K562 (cell line): ENCODE measurements around the gene EIF1. TPM values are rescaled to one million over a fixed set of nuclear protein-coding genes. Genes with fewer than 3 reads are reported as not detected.

Source experiments
- ATAC-seq: fragments of 200-7000 bp; cut with Tn5 transposase; 3 replicates; pipeline ENCODE4 v1.9.1; 2020; ENCODE audit warnings: moderate library complexity
- BruUV-seq: library from RNA; stranded (reverse); fragments of 400-500 nt; replicated peaks from 2 replicates; lab custom pipeline; 2021; lab: Mats Ljungman, UMichigan
- CTCF ChIA-PET: fragments of 300-600 bp; formaldehyde crosslinking; extraction: SDS; loops from one replicate; lab custom pipeline; 2021; ENCODE audit warnings: low intra/inter-chr PET ratio; lab: Yijun Ruan, JAX
- POLR2A ChIA-PET: fragments of 300-600, 350-650 bp; sonication (Branson Sonifier 250); formaldehyde crosslinking; extraction: SDS; loops from one replicate; lab custom pipeline; 2021; ENCODE audit warnings: antibody characterized with exemption, inconsistent platforms; lab: Yijun Ruan, JAX
- DNase-seq, 4 experiments: peaks; one replicate each; pipeline versions ENCODE4 v3.0.0 to v3.0.0-alpha.2; 2011 to 2018; ENCODE audit warnings: low spot score in 3 of 4, mixed read lengths in 3 of 4; ENCODE audit errors: extremely low read depth in 1 of 4
- FAIRE-seq: peaks from 2 replicates; lab custom pipeline; 2011; peaks lifted over from hg19 to GRCh38; lab: Jason Lieb, UNC
- H2AFZ ChIP-seq: 2 replicates; pipeline ENCODE4 v1.6.0; 2011; ENCODE audit warnings: low read depth, low read length, control low read depth, inconsistent platforms
- H3K27ac ChIP-seq: fragments of 200-600 bp; 3 replicates; pipeline ENCODE4 v1.8.0; 2011; ENCODE audit warnings: low read depth, mild to moderate bottlenecking, control low read depth, inconsistent platforms, low read length, moderate library complexity, mixed read lengths; ENCODE audit errors: extremely low read depth
- H3K27me3 ChIP-seq, 2 experiments: fragments of 300-600 bp in 1 of 2; 2 replicates in 1 of 2; 3 replicates in 1 of 2; pipeline versions ENCODE4 v1.6.0 to v1.8.0; 2011; ENCODE audit warnings: inconsistent platforms in 2 of 2, low read length in 2 of 2, mild to moderate bottlenecking in 1 of 2, mixed read lengths in 1 of 2, moderate library complexity in 1 of 2; ENCODE audit not compliant: control insufficient read depth in 2 of 2, insufficient read depth in 2 of 2
- H3K36me3 ChIP-seq: fragments of 300-600 bp; 3 replicates; pipeline ENCODE4 v1.8.0; 2011; ENCODE audit warnings: mild to moderate bottlenecking, low read length, inconsistent platforms; ENCODE audit not compliant: control insufficient read depth, insufficient read depth
- H3K4me1 ChIP-seq, 2 experiments: fragments of 200-600 bp in 1 of 2; replicated peaks in 1 of 2; 2 replicates in 1 of 2; 3 replicates in 1 of 2; pipeline versions ENCODE4 v1.5.1 to v1.8.0; 2011; ENCODE audit warnings: inconsistent platforms in 2 of 2, low read length in 2 of 2, mild to moderate bottlenecking in 1 of 2, mixed read lengths in 1 of 2, moderate library complexity in 1 of 2; ENCODE audit not compliant: control insufficient read depth in 2 of 2, insufficient read depth in 2 of 2
- H3K4me2 ChIP-seq: 2 replicates; pipeline ENCODE4 v1.6.1; 2011; ENCODE audit warnings: low read length, control low read depth, inconsistent platforms, mixed read lengths; ENCODE audit not compliant: insufficient read depth
- H3K4me3 ChIP-seq: fragments of 200-600 bp; sonication (generic), shearing (Covaris generic); 2 replicates; pipeline ENCODE4 v1.5.1; 2016; ENCODE audit warnings: control low read depth, inconsistent platforms
- H3K79me2 ChIP-seq: fragments of 200-600 bp; 3 replicates; pipeline ENCODE4 v1.8.0; 2011; ENCODE audit warnings: low read length, inconsistent platforms; ENCODE audit not compliant: control insufficient read depth, insufficient read depth
- H3K9ac ChIP-seq, 2 experiments: 2 replicates each; pipeline versions ENCODE4 v1.6.0 to v1.6.1; 2011; ENCODE audit warnings: low read depth in 2 of 2, low read length in 2 of 2, control low read depth in 1 of 2, inconsistent platforms in 1 of 2, mild to moderate bottlenecking in 1 of 2, mixed read lengths in 1 of 2; ENCODE audit not compliant: insufficient read depth in 1 of 2
- H3K9me1 ChIP-seq: one replicate; pipeline ENCODE4 v1.6.0; 2011; ENCODE audit warnings: inconsistent platforms, mild to moderate bottlenecking, low read length, moderate library complexity; ENCODE audit not compliant: control insufficient read depth, insufficient read depth
- H3K9me3 ChIP-seq: replicated peaks from 2 replicates; pipeline ENCODE4 v1.5.1; 2011; ENCODE audit warnings: low read depth, low read length, inconsistent platforms; ENCODE audit not compliant: control insufficient read depth, insufficient read depth
- H4K20me1 ChIP-seq: replicated peaks from 2 replicates; pipeline ENCODE4 v1.6.1; 2011; ENCODE audit warnings: low read length, inconsistent platforms, mixed read lengths; ENCODE audit not compliant: control insufficient read depth, insufficient read depth
- BDP1 ChIP-seq: IDR thresholded peaks from 3 replicates; pipeline ENCODE4 v1.6.1; 2011; ENCODE audit not compliant: insufficient read length, insufficient read depth
- CEBPG ChIP-seq, 3 experiments: fragments of 200-800 bp in 1 of 3; sonication (Bioruptor generic) in 1 of 3; sonication (generic) in 1 of 3; formaldehyde crosslinking in 1 of 3; IDR thresholded peaks in 2 of 3; conservative IDR thresholded peaks in 1 of 3; 2 replicates each; pipeline versions ENCODE4 v1.6.1 to v1.8.0; 2016 to 2022; ENCODE audit warnings: missing compliant biosample characterization in 2 of 3, missing genetic modification characterization in 2 of 3, mild to moderate bottlenecking in 1 of 3, missing genetic modification reagents in 1 of 3
- CLOCK ChIP-seq: fragments of 250-450 bp; sonication (Bioruptor Pico); IDR thresholded peaks from 2 replicates; pipeline ENCODE4 v1.4.0; 2020; ENCODE audit warnings: mild to moderate bottlenecking, moderate library complexity, borderline replicate concordance
- DMBX1 ChIP-seq: fragments of 250-450 bp; sonication (Bioruptor Pico); IDR thresholded peaks from 2 replicates; pipeline ENCODE4 v1.8.0; 2022; ENCODE audit warnings: inconsistent platforms, mild to moderate bottlenecking, moderate library complexity, borderline replicate concordance
- FOSL1 ChIP-seq: fragments of 200-800 bp; sonication (Bioruptor generic); conservative IDR thresholded peaks from 2 replicates; pipeline ENCODE4 v1.6.1; 2016; ENCODE audit warnings: missing genetic modification characterization, missing compliant biosample characterization
- KAT2B ChIP-seq: IDR thresholded peaks from one replicate; pipeline ENCODE4 v1.6.1; 2012; ENCODE audit warnings: low read depth, mild to moderate bottlenecking, control low read depth, inconsistent platforms, low read length, moderate library complexity
- RBM14 ChIP-seq: fragments of 200-400 bp; formaldehyde crosslinking; IDR thresholded peaks from 2 replicates; pipeline ENCODE4 v1.6.1; 2018; ENCODE audit warnings: low read depth, mild to moderate bottlenecking, low read length, moderate library complexity, borderline replicate concordance; ENCODE audit not compliant: insufficient read depth
- SMARCA4 ChIP-seq: fragments of 450-650 bp; IDR thresholded peaks from 2 replicates; pipeline ENCODE4 v1.6.1; 2016
- TOE1 ChIP-seq, 2 experiments: fragments of 450-650 bp in 1 of 2; sonication (generic) in 1 of 2; formaldehyde crosslinking in 1 of 2; IDR thresholded peaks; 2 replicates each; pipeline versions ENCODE4 v1.7.1 to v1.8.0; 2016 to 2022; ENCODE audit warnings: borderline replicate concordance in 2 of 2, mild to moderate bottlenecking in 2 of 2, antibody characterized with exemption in 1 of 2, inconsistent platforms in 1 of 2, low read depth in 1 of 2, missing genetic modification reagents in 1 of 2, moderate library complexity in 1 of 2
- ZFP30 ChIP-seq: fragments of 250-450 bp; sonication (Bioruptor Pico); IDR thresholded peaks from 2 replicates; pipeline ENCODE4 v1.8.0; 2022; ENCODE audit warnings: moderate library complexity, mild to moderate bottlenecking, inconsistent platforms, borderline replicate concordance
- ZNF830 ChIP-seq: fragments of 250-450 bp; sonication (Bioruptor Pico); IDR thresholded peaks from 2 replicates; pipeline ENCODE4 v1.5.0; 2021; ENCODE audit warnings: mild to moderate bottlenecking
- WGBS: fragments of 100-300 bp; shearing (Covaris generic); methylation state at CpG from one replicate; pipeline ENCODE4 v1.1.6; 2016; ENCODE audit warnings: low coverage, mixed read lengths; ENCODE audit not compliant: insufficient coverage; ENCODE audit errors: missing lambda C conversion rate; 5-methylcytosine and 5-hydroxymethylcytosine counted together
- in situ Hi-C: fragments of 300-500 bp; cut with MboI; formaldehyde crosslinking; loops from 4 replicates; pipeline ENCODE4 v1.15.0; 2018; ENCODE audit warnings: inconsistent platforms, mixed read lengths
- intact Hi-C: fragments of 100-400 bp; cut with micrococcal nuclease; formaldehyde crosslinking; loops from 2 replicates; pipeline ENCODE4 v1.14.2; 2022
- polyA plus RNA-seq, 8 experiments: library from polyadenylated mRNA; depleted of rRNA in 4 of 8; stranded (reverse) in 5 of 8; unstranded in 3 of 8; fragments of >200 nt; fragmentation: Nextera tagmentation in 2 of 8; fragmentation: Illumina TruSeq in 1 of 8; extraction: Ambion mirVana in 2 of 8; extraction: Trizol in 1 of 8; gene quantifications; 2 replicates each; pipeline versions ENCODE4 v1.2.1 to v1.2.3, GENCODE V29; 2011 to 2014; ENCODE audit warnings: inconsistent platforms in 1 of 8, missing spikeins in 1 of 8
- total RNA-seq, 7 experiments: library from RNA; depleted of rRNA in 6 of 7; stranded (reverse); fragments of >200 nt in 6 of 7; fragmentation: Illumina TruSeq in 2 of 7; extraction: Trizol in 2 of 7; gene quantifications; 2 replicates each; pipeline versions ENCODE4 v1.2.1 to v1.2.3, GENCODE V29; 2011 to 2021; ENCODE audit warnings: low replicate concordance in 1 of 7
- TF ChIP-seq, protein P1 (sequence below): fragments of 450-650 bp; IDR thresholded peaks from 2 replicates; pipeline ENCODE4 v1.6.1; 2017; ENCODE audit warnings: antibody characterized with exemption, mild to moderate bottlenecking
- TF ChIP-seq, protein P2 (sequence below): fragments of 450-650 bp; formaldehyde crosslinking; IDR thresholded peaks from 2 replicates; pipeline ENCODE4 v1.4.0; 2020; ENCODE audit warnings: mild to moderate bottlenecking, moderate library complexity

Gene EIF1
- total and polyA plus RNA-seq, 9 of the 15 experiments (the other 6 are each of a cell fraction or from before 2014, with no cell fraction given) = 67.0 to 1,204 (median 320) TPM

- 91% methylated on average over 7 of the region's 7 CpGs for WGBS
- Histone ChIP-seq H3K27me3 (no peaks in the 10 kb centered on the region), H4K20me1 (no peaks in the 10 kb centered on the region), H3K4me3 (no peak overlapping the region), H3K27ac (no peak overlapping the region), H3K9me1 (no peaks in the 10 kb centered on the region), H2AFZ (no peak overlapping the region), H3K9me3 (no peaks in the 10 kb centered on the region), H3K9ac (no peak overlapping the region), H3K4me2 (no peak overlapping the region), H3K4me1 (peaks cover 15 to 44% of the 10 kb centered on the region in 2 experiments), H3K79me2 (no peaks in the 10 kb centered on the region), H3K36me3 (no peaks in the 10 kb centered on the region)
- no peak for DNase-seq
- no TSS peak for BruUV-seq
- in situ Hi-C loops = loop anchor here (25.0 kb wide), 1 partner anchor 1060 kb away; no protein-coding TSS in a partner anchor
- no peak for FAIRE-seq
- CTCF ChIA-PET = no interaction called here
- POLR2A ChIA-PET = interaction anchor here (12.5 kb wide), 1 partner anchor 18 kb away, joined by 124 read pairs; the partner anchor contains the start of gene EIF1
- intact Hi-C loops = no loop called here
- no peak for ATAC-seq
- TF ChIP-seq, protein P1, sequence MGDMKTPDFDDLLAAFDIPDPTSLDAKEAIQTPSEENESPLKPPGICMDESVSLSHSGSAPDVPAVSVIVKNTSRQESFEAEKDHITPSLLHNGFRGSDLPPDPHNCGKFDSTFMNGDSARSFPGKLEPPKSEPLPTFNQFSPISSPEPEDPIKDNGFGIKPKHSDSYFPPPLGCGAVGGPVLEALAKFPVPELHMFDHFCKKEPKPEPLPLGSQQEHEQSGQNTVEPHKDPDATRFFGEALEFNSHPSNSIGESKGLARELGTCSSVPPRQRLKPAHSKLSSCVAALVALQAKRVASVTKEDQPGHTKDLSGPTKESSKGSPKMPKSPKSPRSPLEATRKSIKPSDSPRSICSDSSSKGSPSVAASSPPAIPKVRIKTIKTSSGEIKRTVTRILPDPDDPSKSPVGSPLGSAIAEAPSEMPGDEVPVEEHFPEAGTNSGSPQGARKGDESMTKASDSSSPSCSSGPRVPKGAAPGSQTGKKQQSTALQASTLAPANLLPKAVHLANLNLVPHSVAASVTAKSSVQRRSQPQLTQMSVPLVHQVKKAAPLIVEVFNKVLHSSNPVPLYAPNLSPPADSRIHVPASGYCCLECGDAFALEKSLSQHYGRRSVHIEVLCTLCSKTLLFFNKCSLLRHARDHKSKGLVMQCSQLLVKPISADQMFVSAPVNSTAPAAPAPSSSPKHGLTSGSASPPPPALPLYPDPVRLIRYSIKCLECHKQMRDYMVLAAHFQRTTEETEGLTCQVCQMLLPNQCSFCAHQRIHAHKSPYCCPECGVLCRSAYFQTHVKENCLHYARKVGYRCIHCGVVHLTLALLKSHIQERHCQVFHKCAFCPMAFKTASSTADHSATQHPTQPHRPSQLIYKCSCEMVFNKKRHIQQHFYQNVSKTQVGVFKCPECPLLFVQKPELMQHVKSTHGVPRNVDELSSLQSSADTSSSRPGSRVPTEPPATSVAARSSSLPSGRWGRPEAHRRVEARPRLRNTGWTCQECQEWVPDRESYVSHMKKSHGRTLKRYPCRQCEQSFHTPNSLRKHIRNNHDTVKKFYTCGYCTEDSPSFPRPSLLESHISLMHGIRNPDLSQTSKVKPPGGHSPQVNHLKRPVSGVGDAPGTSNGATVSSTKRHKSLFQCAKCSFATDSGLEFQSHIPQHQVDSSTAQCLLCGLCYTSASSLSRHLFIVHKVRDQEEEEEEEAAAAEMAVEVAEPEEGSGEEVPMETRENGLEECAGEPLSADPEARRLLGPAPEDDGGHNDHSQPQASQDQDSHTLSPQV = no peak
- no peak for TF ChIP-seq SMARCA4
- TF ChIP-seq, protein P2, sequence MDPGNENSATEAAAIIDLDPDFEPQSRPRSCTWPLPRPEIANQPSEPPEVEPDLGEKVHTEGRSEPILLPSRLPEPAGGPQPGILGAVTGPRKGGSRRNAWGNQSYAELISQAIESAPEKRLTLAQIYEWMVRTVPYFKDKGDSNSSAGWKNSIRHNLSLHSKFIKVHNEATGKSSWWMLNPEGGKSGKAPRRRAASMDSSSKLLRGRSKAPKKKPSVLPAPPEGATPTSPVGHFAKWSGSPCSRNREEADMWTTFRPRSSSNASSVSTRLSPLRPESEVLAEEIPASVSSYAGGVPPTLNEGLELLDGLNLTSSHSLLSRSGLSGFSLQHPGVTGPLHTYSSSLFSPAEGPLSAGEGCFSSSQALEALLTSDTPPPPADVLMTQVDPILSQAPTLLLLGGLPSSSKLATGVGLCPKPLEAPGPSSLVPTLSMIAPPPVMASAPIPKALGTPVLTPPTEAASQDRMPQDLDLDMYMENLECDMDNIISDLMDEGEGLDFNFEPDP (CRISPR knock-in tag) = no peak
- TF ChIP-seq ZNF830 = no peak
- TF ChIP-seq CEBPG (CRISPR knock-in tag; IDR thresholded peaks at IDR 0.05) = no peak
- no peak for TF ChIP-seq CEBPG (tag; conservative IDR thresholded peaks at IDR 0.05 in 1 of 2, IDR thresholded peaks at IDR 0.05 in 1 of 2)
- TF ChIP-seq TOE1 (IDR thresholded peaks at IDR 0.05; ENCODE audit: borderline replicate concordance) = no peak
- TF ChIP-seq TOE1 (CRISPR knock-in tag; IDR thresholded peaks at IDR 0.05; ENCODE audit: borderline replicate concordance, low read depth) = no peak
- no peak for TF ChIP-seq DMBX1
- no peak for TF ChIP-seq RBM14
- TF ChIP-seq BDP1 = no peak
- no peak for TF ChIP-seq ZFP30 (CRISPR knock-in tag)
- TF ChIP-seq FOSL1 (tag) = no peak
- TF ChIP-seq CLOCK = no peak
- no peak for TF ChIP-seq KAT2B
Measured at GRCh38 chr17:41672153-41672552, 16.5 kb upstream of the EIF1 start.
